K562 (cell line): ENCODE results near the gene POLN. TPM values are rescaled to one million over a fixed set of nuclear protein-coding genes. Genes with fewer than 3 reads are reported as not detected.

Experiments used
- ATAC-seq: fragments of 200-7000 bp; cut with Tn5 transposase; 3 replicates; pipeline ENCODE4 v1.9.1; 2020; ENCODE audit warnings: moderate library complexity
- BruUV-seq: library from RNA; stranded (reverse); fragments of 400-500 nt; replicated peaks from 2 replicates; lab custom pipeline; 2021; lab: Mats Ljungman, UMichigan
- CTCF ChIA-PET: fragments of 300-600 bp; formaldehyde crosslinking; extraction: SDS; loops from one replicate; lab custom pipeline; 2021; ENCODE audit warnings: low intra/inter-chr PET ratio; lab: Yijun Ruan, JAX
- POLR2A ChIA-PET: fragments of 300-600, 350-650 bp; sonication (Branson Sonifier 250); formaldehyde crosslinking; extraction: SDS; loops from one replicate; lab custom pipeline; 2021; ENCODE audit warnings: antibody characterized with exemption, inconsistent platforms; lab: Yijun Ruan, JAX
- DNase-seq, 4 experiments: peaks; one replicate each; pipeline versions ENCODE4 v3.0.0 to v3.0.0-alpha.2; 2011 to 2018; ENCODE audit warnings: low spot score in 3 of 4, mixed read lengths in 3 of 4; ENCODE audit errors: extremely low read depth in 1 of 4
- FAIRE-seq: peaks from 2 replicates; lab custom pipeline; 2011; peaks lifted over from hg19 to GRCh38; lab: Jason Lieb, UNC
- H2AFZ ChIP-seq: 2 replicates; pipeline ENCODE4 v1.6.0; 2011; ENCODE audit warnings: low read depth, low read length, control low read depth, inconsistent platforms
- H3K27ac ChIP-seq: fragments of 200-600 bp; 3 replicates; pipeline ENCODE4 v1.8.0; 2011; ENCODE audit warnings: low read depth, mild to moderate bottlenecking, control low read depth, inconsistent platforms, low read length, moderate library complexity, mixed read lengths; ENCODE audit errors: extremely low read depth
- H3K27me3 ChIP-seq, 2 experiments: fragments of 300-600 bp in 1 of 2; 2 replicates in 1 of 2; 3 replicates in 1 of 2; pipeline versions ENCODE4 v1.6.0 to v1.8.0; 2011; ENCODE audit warnings: inconsistent platforms in 2 of 2, low read length in 2 of 2, mild to moderate bottlenecking in 1 of 2, mixed read lengths in 1 of 2, moderate library complexity in 1 of 2; ENCODE audit not compliant: control insufficient read depth in 2 of 2, insufficient read depth in 2 of 2
- H3K36me3 ChIP-seq: fragments of 300-600 bp; 3 replicates; pipeline ENCODE4 v1.8.0; 2011; ENCODE audit warnings: mild to moderate bottlenecking, low read length, inconsistent platforms; ENCODE audit not compliant: control insufficient read depth, insufficient read depth
- H3K4me1 ChIP-seq, 2 experiments: fragments of 200-600 bp in 1 of 2; replicated peaks in 1 of 2; 2 replicates in 1 of 2; 3 replicates in 1 of 2; pipeline versions ENCODE4 v1.5.1 to v1.8.0; 2011; ENCODE audit warnings: inconsistent platforms in 2 of 2, low read length in 2 of 2, mild to moderate bottlenecking in 1 of 2, mixed read lengths in 1 of 2, moderate library complexity in 1 of 2; ENCODE audit not compliant: control insufficient read depth in 2 of 2, insufficient read depth in 2 of 2
- H3K4me2 ChIP-seq: 2 replicates; pipeline ENCODE4 v1.6.1; 2011; ENCODE audit warnings: low read length, control low read depth, inconsistent platforms, mixed read lengths; ENCODE audit not compliant: insufficient read depth
- H3K4me3 ChIP-seq: fragments of 200-600 bp; sonication (generic), shearing (Covaris generic); 2 replicates; pipeline ENCODE4 v1.5.1; 2016; ENCODE audit warnings: control low read depth, inconsistent platforms
- H3K79me2 ChIP-seq: fragments of 200-600 bp; 3 replicates; pipeline ENCODE4 v1.8.0; 2011; ENCODE audit warnings: low read length, inconsistent platforms; ENCODE audit not compliant: control insufficient read depth, insufficient read depth
- H3K9ac ChIP-seq, 2 experiments: 2 replicates each; pipeline versions ENCODE4 v1.6.0 to v1.6.1; 2011; ENCODE audit warnings: low read depth in 2 of 2, low read length in 2 of 2, control low read depth in 1 of 2, inconsistent platforms in 1 of 2, mild to moderate bottlenecking in 1 of 2, mixed read lengths in 1 of 2; ENCODE audit not compliant: insufficient read depth in 1 of 2
- H3K9me1 ChIP-seq: one replicate; pipeline ENCODE4 v1.6.0; 2011; ENCODE audit warnings: inconsistent platforms, mild to moderate bottlenecking, low read length, moderate library complexity; ENCODE audit not compliant: control insufficient read depth, insufficient read depth
- H3K9me3 ChIP-seq: replicated peaks from 2 replicates; pipeline ENCODE4 v1.5.1; 2011; ENCODE audit warnings: low read depth, low read length, inconsistent platforms; ENCODE audit not compliant: control insufficient read depth, insufficient read depth
- H4K20me1 ChIP-seq: replicated peaks from 2 replicates; pipeline ENCODE4 v1.6.1; 2011; ENCODE audit warnings: low read length, inconsistent platforms, mixed read lengths; ENCODE audit not compliant: control insufficient read depth, insufficient read depth
- AFF1 ChIP-seq, 2 experiments: fragments of 450-650 bp; IDR thresholded peaks; 2 replicates each; pipeline ENCODE4 v1.6.1; 2018; ENCODE audit warnings: mild to moderate bottlenecking in 2 of 2, low read depth in 1 of 2; ENCODE audit not compliant: partially characterized antibody in 2 of 2
- CEBPZ ChIP-seq: fragments of 150-350 bp; IDR thresholded peaks from 2 replicates; pipeline ENCODE4 v1.6.1; 2014; ENCODE audit warnings: low read depth, mild to moderate bottlenecking, low read length, borderline replicate concordance
- HDAC8 ChIP-seq: fragments of 450-650 bp; IDR thresholded peaks from 2 replicates; pipeline ENCODE4 v1.6.1; 2016; ENCODE audit warnings: mild to moderate bottlenecking, missing genetic modification characterization, moderate library complexity, missing compliant biosample characterization
- PPARD ChIP-seq: fragments of 250-450 bp; sonication (Bioruptor Pico); IDR thresholded peaks from 2 replicates; pipeline ENCODE4 v1.8.0; 2022; ENCODE audit warnings: inconsistent platforms, mild to moderate bottlenecking, moderate library complexity
- PREB ChIP-seq: sonication (generic); formaldehyde crosslinking; IDR thresholded peaks from 2 replicates; pipeline ENCODE4 v1.8.1; 2023; ENCODE audit warnings: mild to moderate bottlenecking, missing genetic modification reagents
- PTTG1 ChIP-seq: fragments of 450-650 bp; IDR thresholded peaks from 2 replicates; pipeline ENCODE4 v1.6.1; 2016; ENCODE audit warnings: low read depth, mild to moderate bottlenecking, missing genetic modification characterization, missing compliant biosample characterization
- SMARCE1 ChIP-seq: fragments of 450-650 bp; IDR thresholded peaks from 2 replicates; pipeline ENCODE4 v1.7.1; 2016; ENCODE audit warnings: mild to moderate bottlenecking
- SREBF1 ChIP-seq: fragments of 150-350 bp; IDR thresholded peaks from 2 replicates; pipeline ENCODE4 v1.6.1; 2014; ENCODE audit warnings: antibody characterized with exemption, low read depth, low read length, borderline replicate concordance
- USF2 ChIP-seq: sonication (generic); formaldehyde crosslinking; IDR thresholded peaks from 2 replicates; pipeline ENCODE4 v1.5.0; 2020; ENCODE audit warnings: missing genetic modification reagents
- XRCC3 ChIP-seq: fragments of 450-650 bp; IDR thresholded peaks from 2 replicates; pipeline ENCODE4 v1.6.1; 2017; ENCODE audit warnings: mild to moderate bottlenecking, moderate library complexity
- ZNF274 ChIP-seq: IDR thresholded peaks from 2 replicates; pipeline ENCODE4 v1.6.1; 2011; ENCODE audit warnings: low read depth, mild to moderate bottlenecking, low read length, moderate library complexity, borderline replicate concordance
- WGBS: fragments of 100-300 bp; shearing (Covaris generic); methylation state at CpG from one replicate; pipeline ENCODE4 v1.1.6; 2016; ENCODE audit warnings: low coverage, mixed read lengths; ENCODE audit not compliant: insufficient coverage; ENCODE audit errors: missing lambda C conversion rate; 5-methylcytosine and 5-hydroxymethylcytosine counted together
- in situ Hi-C: fragments of 300-500 bp; cut with MboI; formaldehyde crosslinking; loops from 4 replicates; pipeline ENCODE4 v1.15.0; 2018; ENCODE audit warnings: inconsistent platforms, mixed read lengths
- intact Hi-C: fragments of 100-400 bp; cut with micrococcal nuclease; formaldehyde crosslinking; loops from 2 replicates; pipeline ENCODE4 v1.14.2; 2022
- polyA plus RNA-seq, 8 experiments: library from polyadenylated mRNA; depleted of rRNA in 4 of 8; stranded (reverse) in 5 of 8; unstranded in 3 of 8; fragments of >200 nt; fragmentation: Nextera tagmentation in 2 of 8; fragmentation: Illumina TruSeq in 1 of 8; extraction: Ambion mirVana in 2 of 8; extraction: Trizol in 1 of 8; gene quantifications; 2 replicates each; pipeline versions ENCODE4 v1.2.1 to v1.2.3, GENCODE V29; 2011 to 2014; ENCODE audit warnings: inconsistent platforms in 1 of 8, missing spikeins in 1 of 8
- total RNA-seq, 7 experiments: library from RNA; depleted of rRNA in 6 of 7; stranded (reverse); fragments of >200 nt in 6 of 7; fragmentation: Illumina TruSeq in 2 of 7; extraction: Trizol in 2 of 7; gene quantifications; 2 replicates each; pipeline versions ENCODE4 v1.2.1 to v1.2.3, GENCODE V29; 2011 to 2021; ENCODE audit warnings: low replicate concordance in 1 of 7

Gene POLN
- total and polyA plus RNA-seq, 9 of the 15 experiments (the other 6 are each of a cell fraction or from before 2014, with no cell fraction given) = 0.08 to 0.91 (median 0.32) TPM

GRCh38 chr4:2066011-2066551 is 175.8 kb downstream of the POLN start:
- H3K27ac ChIP-seq = no peak overlapping the region
- no peak overlapping the region for H2AFZ ChIP-seq
- intact Hi-C loops = no loop called here
- no peaks in the 10 kb centered on the region for H3K9me1 ChIP-seq
- no peak for ATAC-seq
- H4K20me1 ChIP-seq = no peaks in the 10 kb centered on the region
- ChIA-PET POLR2A (interaction anchor here (1.4 kb wide), 1 partner anchor 8 kb away, joined by 3 read pairs; no protein-coding TSS in a partner anchor), CTCF (no interaction called here)
- no TSS peak for BruUV-seq
- in situ Hi-C loops = no loop called here
- no peaks in the 10 kb centered on the region; a peak in 1 of 5 replicates for H3K27me3 ChIP-seq
- H3K4me3 ChIP-seq = no peak overlapping the region
- no peak for DNase-seq
- no peaks in the 10 kb centered on the region for H3K9me3 ChIP-seq
- no peaks in the 10 kb centered on the region for H3K79me2 ChIP-seq
- no peak for FAIRE-seq
- H3K4me2 ChIP-seq = no peak overlapping the region
- 67% methylated on average over 13 of the region's 15 CpGs for WGBS
- H3K36me3 ChIP-seq = peaks cover 3% of the 10 kb centered on the region; the same call in 1 of the 3 replicates
- peak overlapping the region in 1 of 2 experiments; percentile 26; a peak in 1 of 4 replicates for H3K9ac ChIP-seq
- peaks cover 2 to 82% of the 10 kb centered on the region in 2 experiments; a peak in 3 of 5 replicates for H3K4me1 ChIP-seq
- TF ChIP-seq ZNF274 (no peak), SMARCE1 (no peak), XRCC3 (no peak), USF2 (no peak), PPARD (no peak), CEBPZ (no peak), HDAC8 (tag) (no peak), SREBF1 (no peak), AFF1 (IDR thresholded peaks at IDR 0.05; ENCODE audit: low read depth in 1 of 2, partially characterized antibody in 2 of 2) (no peak), PTTG1 (tag) (no peak), PREB (CRISPR knock-in tag) (no peak)
